Transverse colon (tissue), 4 donors: ENCODE results near the gene NPAP1. TPM values are rescaled to one million over a fixed set of nuclear protein-coding genes. Genes with fewer than 3 reads are reported as not detected.

Source experiments
- DNase-seq: peaks from one replicate; pipeline ENCODE4 v3.0.0-alpha.2; 2019
- H3K27ac ChIP-seq, 4 donors: fragments of 200-600 bp; sonication (generic); 2 replicates each; pipeline ENCODE4 v1.5.1; 2016 to 2018; ENCODE audit warnings: inconsistent platforms in 4 of 4
- H3K27me3 ChIP-seq: fragments of 200-600 bp; sonication (generic); 2 replicates; pipeline ENCODE4 v1.5.1; 2017; ENCODE audit warnings: inconsistent platforms
- H3K36me3 ChIP-seq, 4 donors: fragments of 200-600 bp; sonication (generic); 2 replicates each; pipeline ENCODE4 v1.5.1; 2017 to 2019; ENCODE audit warnings: inconsistent platforms in 4 of 4
- H3K4me1 ChIP-seq, 4 donors: fragments of 200-600 bp; sonication (generic); 2 replicates each; pipeline ENCODE4 v1.5.1; 2017 to 2020; ENCODE audit warnings: inconsistent platforms in 4 of 4
- H3K4me3 ChIP-seq, 4 donors: fragments of 200-600 bp; sonication (generic); 1 replicate in 1 of 4; 2 replicates in 3 of 4; pipeline versions ENCODE4 v1.5.1 to v1.6.1; 2017 to 2019; ENCODE audit warnings: inconsistent platforms in 4 of 4
- H3K9me3 ChIP-seq, 2 donors: fragments of 200-600 bp; sonication (generic); 2 replicates each; pipeline ENCODE4 v1.5.1; 2017 to 2019; ENCODE audit warnings: inconsistent platforms in 2 of 2
- CTCF ChIP-seq, 5 experiments: fragments of 200-600 bp in 3 of 5; fragments of 450-650 bp in 2 of 5; sonication (generic) in 3 of 5; IDR thresholded peaks; 1 replicate in 2 of 5; 2 replicates in 3 of 5; pipeline ENCODE4 v1.5.1; 2016 to 2017; ENCODE audit warnings: antibody characterized with exemption in 5 of 5, inconsistent platforms in 3 of 5, mild to moderate bottlenecking in 2 of 5, moderate library complexity in 1 of 5
- EP300 ChIP-seq: sonication (generic); formaldehyde crosslinking; IDR thresholded peaks from one replicate; pipeline ENCODE4 v1.6.1; 2017; ENCODE audit warnings: antibody characterized with exemption, low read depth
- POLR2A ChIP-seq: fragments of 450-650 bp; IDR thresholded peaks from one replicate; pipeline ENCODE4 v1.6.1; 2016; ENCODE audit warnings: antibody characterized with exemption, mild to moderate bottlenecking, moderate library complexity
- POLR2AphosphoS5 ChIP-seq, 3 donors: sonication (generic); formaldehyde crosslinking; IDR thresholded peaks; one replicate each; pipeline ENCODE4 v1.6.1; 2016; ENCODE audit warnings: antibody characterized with exemption in 3 of 3
- WGBS, 2 donors: methylation state at CpG; one replicate each; pipeline ENCODE4 v1.1.5; 2018; ENCODE audit warnings: low coverage in 1 of 2; 5-methylcytosine and 5-hydroxymethylcytosine counted together
- in situ Hi-C, 4 donors: fragments of 200-750 bp; cut with MboI; loops; one replicate each; pipeline versions ENCODE4 v1.15.0 to v1.15.1; 2017; ENCODE audit warnings: low sequenced_read_pairs in 3 of 4, low pct_ligation_motif_present in 1 of 4, low pct_unique_long_range_greater_than_20kb in 1 of 4
- intact Hi-C: fragments of 100-400 bp; cut with DNase I; formaldehyde crosslinking; loops from one replicate; pipeline ENCODE4 v1.15.1; 2023; ENCODE audit warnings: low total_unique reads
- total RNA-seq, 4 donors: library from RNA; depleted of rRNA; stranded (reverse); fragments of >200 nt; gene quantifications; one replicate each; pipeline ENCODE4 v1.1.0, GENCODE V29; 2016

The NPAP1 gene
- total RNA-seq, 4 donors from 2014 or later = under 0.01 to 0.16 TPM; not detected in 2

GRCh38 chr15:24696842-24697241 lies 21.3 kb downstream of the NPAP1 start:
- H3K4me1 ChIP-seq = no peaks in the 10 kb centered on the region
- H3K27ac ChIP-seq = no peak overlapping the region
- no peak for DNase-seq
- H3K27me3 ChIP-seq = no peaks in the 10 kb centered on the region
- H3K36me3 ChIP-seq = no peaks in the 10 kb centered on the region
- H3K9me3 ChIP-seq = no peaks in the 10 kb centered on the region
- in situ Hi-C loops (no loop called here), intact Hi-C loops (no loop called here)
- WGBS, 2 donors = 59 to 100% methylated on average over 1 to 9 of the region's 9 CpGs
- no peak overlapping the region for H3K4me3 ChIP-seq
- TF ChIP-seq POLR2A (no peak), CTCF (IDR thresholded peaks at IDR 0.05) (no peak), POLR2AphosphoS5 (IDR thresholded peaks at IDR 0.05) (no peak), EP300 (no peak)

DNA sequence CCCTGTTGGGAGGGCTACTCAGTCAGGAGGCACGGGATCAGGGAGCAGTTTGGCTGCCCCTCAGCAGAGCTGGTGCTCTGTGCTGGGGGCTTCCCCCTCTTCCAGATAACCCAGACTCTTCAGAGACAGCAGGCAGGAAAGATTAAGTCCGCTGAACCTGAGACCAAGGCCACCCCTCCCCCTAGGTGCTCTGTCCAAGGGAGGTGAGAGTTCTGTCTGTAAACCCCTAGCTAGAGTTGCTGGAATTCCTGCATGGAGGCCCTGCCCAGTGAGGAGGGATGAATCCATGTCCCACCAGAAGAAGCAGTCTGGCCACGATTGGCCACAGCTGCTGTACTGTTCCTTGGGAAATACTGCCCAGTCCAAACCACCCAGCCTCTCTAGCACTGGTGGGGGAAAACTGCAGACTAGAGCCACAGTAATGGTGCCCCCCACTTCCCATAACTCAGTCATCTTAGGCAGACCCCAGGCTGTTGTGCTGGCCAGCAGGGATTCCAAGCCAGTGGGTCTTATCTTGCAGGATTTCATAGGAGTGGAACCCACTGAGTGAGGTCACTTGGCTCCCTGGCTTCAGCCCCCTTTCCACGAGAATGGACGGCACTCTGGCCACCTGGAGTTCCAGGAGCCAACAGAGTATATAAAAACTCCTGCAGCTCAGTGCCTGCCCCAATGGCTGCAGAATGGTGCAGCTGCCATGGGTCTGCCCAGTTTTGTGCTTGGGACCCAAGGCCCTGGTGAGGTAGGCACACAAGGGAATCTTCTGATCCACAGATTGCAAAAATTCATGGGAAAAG lies 42.9 kb downstream of the NPAP1 start:
- intact Hi-C loops = no loop called here
- no peak for TF ChIP-seq EP300
- TF ChIP-seq CTCF (IDR thresholded peaks at IDR 0.05) = no peak
- no peak for TF ChIP-seq POLR2AphosphoS5 (IDR thresholded peaks at IDR 0.05)
- no peak for TF ChIP-seq POLR2A
- WGBS, 2 donors = 69% methylated on average over 5 of the region's 5 CpGs; no CpG with 5 or more reads in 1 of the 2 donors
- in situ Hi-C loops = no loop called here
- DNase-seq = no peak
- H3K27ac ChIP-seq = no peak overlapping the region
- H3K9me3 ChIP-seq = peaks cover 4 to 7% of the 10 kb centered on the region in 2 donors
- no peaks in the 10 kb centered on the region for H3K36me3 ChIP-seq
- no peak overlapping the region for H3K4me3 ChIP-seq
- H3K4me1 ChIP-seq = no peaks in the 10 kb centered on the region
- no peaks in the 10 kb centered on the region for H3K27me3 ChIP-seq

- no peaks in the 10 kb centered on the region for H3K36me3 ChIP-seq
- DNase-seq = no peak
- intact Hi-C loops = no loop called here
- in situ Hi-C loops = no loop called here
- 66 to 81% methylated on average over 2 of the region's 2 CpGs for WGBS, 2 donors
- no peaks in the 10 kb centered on the region for H3K9me3 ChIP-seq
- no peaks in the 10 kb centered on the region for H3K27me3 ChIP-seq
- TF ChIP-seq CTCF (IDR thresholded peaks at IDR 0.05) (no peak), EP300 (no peak), POLR2A (no peak), POLR2AphosphoS5 (IDR thresholded peaks at IDR 0.05) (no peak)
- H3K27ac ChIP-seq = no peak overlapping the region
- H3K4me1 ChIP-seq = no peaks in the 10 kb centered on the region
- no peak overlapping the region for H3K4me3 ChIP-seq
Measured at GRCh38 chr15:24729760-24730159, 54.2 kb downstream of the NPAP1 start.
